ENCODE results near the gene OR8D1.

- no peak for TF ChIP-seq CTCF (conservative IDR thresholded peaks at IDR 0.05)
- no peak for TF ChIP-seq ZFX (IDR thresholded peaks at IDR 0.05)
Observed at GRCh38 chr11:124311670-124312069, 2.1 kb downstream of the OR8D1 start.

All from C4-2B (cell line).